ENCODE results near the gene ESRP2.

ESRP2 gene

DNA sequence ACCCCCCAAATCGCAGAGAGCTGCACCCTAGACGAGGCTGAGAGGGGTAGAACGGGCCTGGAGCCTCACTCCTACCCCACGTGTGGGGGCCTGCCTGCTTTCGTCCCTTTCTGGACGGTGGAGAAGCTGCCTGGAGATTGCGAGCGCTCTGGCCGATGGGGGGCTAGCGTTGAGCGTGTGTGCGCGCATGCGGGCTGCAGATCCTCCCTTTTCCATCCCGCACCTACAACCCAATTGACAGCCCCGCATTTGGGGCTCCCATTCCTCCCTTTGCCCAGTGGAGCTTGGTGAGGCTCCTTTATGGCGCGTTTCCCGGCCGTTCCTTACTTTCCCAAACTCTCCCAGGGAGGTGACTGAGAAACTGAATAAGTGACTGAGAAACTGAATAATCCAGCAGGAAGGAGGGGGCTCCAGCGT is 907 bp upstream of the ESRP2 start:
- DNase-seq: no peak

DNA sequence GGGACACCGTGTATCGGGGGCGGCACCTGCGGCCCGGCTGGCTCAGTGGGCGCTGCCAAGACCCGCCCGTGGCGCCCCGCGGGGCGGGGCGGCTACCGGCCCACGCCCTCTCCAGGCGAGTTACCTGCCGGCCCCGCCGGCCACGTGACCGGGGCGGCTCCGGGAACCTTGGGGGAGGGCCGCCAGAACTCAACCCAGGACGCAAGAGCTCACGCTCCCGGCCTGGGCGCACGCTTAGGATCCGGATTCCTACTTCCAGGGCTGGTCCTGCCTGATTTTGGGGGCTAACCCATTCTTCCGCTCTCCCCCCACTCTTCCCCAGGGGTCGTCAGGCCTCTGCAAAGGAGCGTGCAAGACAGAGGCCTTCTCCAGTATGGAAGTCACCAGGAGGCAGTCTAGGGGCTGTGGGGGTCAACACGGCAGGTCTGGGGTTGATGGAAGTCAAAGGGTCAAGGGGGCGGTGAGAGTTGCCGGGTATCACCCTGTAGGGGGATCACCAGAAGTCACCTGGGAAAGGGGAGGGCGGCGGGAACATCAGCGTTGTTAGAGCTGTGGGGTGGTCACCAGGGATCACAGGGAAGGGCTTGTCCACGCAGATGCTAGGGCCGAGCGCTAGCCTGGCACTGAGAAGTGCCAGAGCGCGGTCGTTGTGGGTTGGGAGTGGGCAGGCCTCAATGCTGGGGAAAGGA is 354 bp upstream of the ESRP2 start:
- DNase-seq: peak; percentile 44

DNA sequence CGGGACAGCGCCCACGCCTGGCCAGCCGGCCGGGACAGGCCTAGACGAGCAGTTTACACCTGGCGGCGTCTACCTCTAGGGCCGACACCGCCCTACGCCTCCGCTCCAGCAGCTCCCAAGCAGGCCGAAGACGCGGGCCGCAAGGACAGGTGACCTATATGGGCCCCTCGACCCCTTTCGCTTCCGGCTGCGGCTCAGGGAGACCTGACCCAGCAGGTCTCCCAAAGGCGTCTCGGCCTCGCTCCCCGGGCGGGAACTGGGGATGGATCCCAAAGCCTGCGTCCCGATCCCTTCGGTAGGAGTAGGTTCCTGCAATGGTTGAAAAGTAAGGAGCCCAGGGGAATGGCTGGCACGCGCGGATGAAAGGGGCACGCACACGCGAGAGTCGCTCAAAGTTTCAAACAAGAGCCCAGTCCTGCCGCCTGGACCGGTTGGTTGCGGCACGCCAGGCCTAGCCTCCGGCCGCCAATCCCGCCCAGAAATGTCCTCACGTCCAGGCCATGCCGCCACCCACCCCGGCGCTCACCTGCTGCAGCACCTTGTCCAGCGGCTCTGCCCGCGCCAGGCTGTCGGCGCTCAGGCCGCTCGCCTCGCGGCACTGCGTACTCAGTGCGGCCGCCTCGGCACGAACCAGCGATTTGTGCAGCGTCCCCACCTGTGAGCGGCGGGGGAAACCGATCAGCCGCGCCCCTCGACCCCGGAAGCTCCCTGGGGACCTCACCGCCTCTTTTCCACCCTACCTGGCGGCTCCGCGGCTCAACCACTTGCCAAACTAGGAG is 630 bp downstream of the ESRP2 start:
- DNase-seq: no peak

DNA sequence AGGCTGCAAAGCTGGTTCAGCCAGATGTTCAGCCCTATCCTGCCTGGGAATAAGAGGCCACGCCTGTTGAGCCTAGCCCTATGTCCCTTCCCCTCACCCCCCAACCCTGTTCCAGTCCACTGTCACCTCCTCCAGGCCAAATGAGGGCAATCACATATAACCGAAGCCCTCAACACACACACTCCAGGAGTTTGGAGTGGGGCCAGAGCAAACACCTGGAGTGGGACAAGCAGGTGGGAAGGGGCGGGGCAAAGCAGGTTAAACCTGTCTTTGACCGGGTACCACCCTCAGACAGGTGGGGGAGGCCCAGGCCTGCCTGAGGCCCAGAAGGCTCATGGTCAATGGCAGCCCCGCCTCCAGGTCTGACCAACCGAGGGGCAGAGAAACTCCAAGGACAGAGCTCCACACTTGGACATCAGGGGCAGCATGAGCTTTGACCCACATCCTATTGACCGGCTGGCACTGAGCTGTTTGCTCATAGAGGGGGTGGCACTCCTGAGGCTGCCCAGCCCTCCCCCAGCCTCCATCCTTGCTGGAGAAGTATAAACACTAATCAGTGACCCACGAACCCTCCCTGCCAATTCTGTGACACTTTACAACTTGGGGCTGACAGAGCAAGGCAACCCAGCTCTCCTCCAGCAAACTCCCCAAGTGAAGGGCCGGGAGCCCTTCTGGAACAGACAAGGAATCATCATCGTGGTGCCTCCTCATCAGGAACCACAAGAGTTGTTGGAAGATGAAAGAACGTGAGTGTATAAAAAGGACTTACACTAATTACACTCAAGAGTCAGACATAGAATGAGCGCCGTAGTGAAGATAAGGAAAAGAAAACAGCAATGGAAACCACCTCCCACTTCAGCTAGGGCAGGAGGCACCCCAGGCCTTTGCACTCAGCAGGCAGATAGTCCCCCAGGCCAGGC is 1.5 kb downstream of the ESRP2 start:
- no peak for DNase-seq

DNA sequence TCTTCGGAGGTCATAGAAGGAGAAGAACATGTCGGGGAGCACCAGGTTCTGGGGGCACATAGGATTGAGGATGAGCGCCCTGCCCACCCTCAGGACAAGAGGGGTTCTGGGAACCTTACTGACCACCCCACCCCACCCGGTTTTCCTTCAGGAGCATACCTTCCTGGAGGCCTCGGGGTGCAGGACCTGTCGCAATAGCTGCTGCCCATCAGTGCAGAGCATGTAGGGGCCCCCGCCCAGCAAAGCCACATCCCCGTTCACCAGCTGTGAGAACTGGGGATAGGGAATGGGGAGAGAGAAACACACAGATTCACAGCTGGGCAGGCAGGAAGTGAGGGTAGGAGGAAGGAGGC is 2.1 kb downstream of the ESRP2 start:
- DNase-seq: no peak

DNA sequence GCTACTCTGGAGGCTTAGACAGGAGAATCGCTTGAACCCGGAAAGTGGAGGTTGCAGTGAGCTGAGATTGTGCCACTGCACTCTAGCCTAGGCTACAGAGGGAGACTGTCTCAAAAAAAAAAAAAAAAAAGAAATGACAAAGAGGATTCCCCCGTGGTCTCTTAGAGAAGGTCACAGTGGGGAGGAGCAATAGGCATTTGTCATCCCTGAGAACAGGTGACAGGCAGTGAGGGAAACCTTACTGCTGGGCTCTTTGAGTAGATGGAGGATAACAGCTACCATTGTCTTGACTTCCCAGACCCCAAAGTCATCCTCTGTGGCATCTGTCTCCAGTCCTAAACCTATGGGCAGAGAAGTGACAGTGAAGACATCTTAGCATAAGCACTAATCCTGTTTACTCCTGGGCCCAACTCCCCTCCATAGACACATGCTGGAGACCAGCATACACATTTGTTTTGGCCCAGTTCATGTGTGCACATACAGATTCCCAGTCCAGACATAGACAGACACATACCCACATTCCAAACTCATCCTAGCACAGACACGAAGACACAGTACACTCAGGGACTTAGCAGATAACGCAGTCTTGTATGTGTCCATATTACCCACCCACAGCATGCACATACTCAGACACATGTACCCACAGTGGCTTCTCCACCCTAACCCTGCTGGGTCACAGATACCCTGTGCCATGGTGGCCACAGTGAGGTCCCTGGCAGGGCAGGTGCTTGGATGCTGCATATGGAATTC is 2.7 kb downstream of the ESRP2 start:
- DNase-seq: no peak

DNA sequence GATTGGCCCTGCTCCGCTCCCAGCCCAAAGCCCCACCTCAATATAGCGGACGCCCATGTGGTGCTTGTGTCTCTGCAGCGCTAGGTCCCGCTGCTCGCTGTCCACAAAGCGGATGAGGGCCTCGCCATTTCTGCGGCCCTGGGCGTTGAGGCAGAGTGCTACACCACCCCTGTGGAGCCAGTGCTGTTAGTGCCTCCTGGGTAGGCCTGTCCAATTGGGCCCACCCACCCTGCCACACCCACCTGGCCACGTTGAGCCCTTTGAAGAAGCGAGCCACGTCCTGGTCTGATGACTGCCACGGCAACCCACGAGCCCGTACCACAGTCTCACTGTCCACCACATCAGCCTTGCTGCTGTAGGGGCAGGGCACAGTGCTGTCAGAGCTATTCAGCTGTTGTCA is 3.6 kb downstream of the ESRP2 start:
- no peak for DNase-seq

DNA sequence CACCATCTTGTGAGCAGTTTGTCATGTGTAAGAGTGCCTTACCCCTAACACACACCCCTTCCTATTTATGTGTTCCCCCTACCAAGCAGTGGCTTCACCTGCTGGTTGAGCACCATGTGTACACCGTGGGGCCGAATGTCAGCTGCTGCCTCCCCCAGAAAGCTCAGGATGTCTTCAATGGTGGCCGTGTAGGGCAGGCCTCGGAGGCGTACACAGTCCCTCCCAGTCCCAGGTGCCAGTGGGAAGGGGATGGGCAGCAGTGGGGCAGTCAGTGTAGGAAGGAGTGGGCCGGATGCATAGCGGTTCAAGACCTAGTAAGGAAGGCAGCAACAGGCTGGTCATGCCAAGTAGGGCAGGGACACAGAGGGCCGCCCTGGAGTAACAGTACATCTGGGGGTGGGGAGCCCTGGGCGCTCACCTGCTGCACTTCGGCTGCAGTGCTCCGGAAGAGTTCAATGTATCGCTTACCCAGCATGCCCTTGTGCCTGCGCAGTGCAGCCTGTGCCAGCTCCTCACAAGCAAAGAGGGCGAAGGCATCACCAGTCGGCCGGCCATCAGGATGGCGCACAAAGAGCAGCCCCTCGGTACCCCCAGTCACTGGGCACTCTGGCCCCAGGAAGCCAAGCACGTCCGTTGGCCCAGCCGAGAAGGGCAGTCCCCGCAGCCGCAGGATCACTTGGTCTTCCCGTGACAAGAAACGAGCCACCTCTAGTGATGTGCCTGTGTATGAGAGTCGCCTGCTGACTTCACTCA is 4.4 kb downstream of the ESRP2 start:
- DNase-seq: no peak

DNA sequence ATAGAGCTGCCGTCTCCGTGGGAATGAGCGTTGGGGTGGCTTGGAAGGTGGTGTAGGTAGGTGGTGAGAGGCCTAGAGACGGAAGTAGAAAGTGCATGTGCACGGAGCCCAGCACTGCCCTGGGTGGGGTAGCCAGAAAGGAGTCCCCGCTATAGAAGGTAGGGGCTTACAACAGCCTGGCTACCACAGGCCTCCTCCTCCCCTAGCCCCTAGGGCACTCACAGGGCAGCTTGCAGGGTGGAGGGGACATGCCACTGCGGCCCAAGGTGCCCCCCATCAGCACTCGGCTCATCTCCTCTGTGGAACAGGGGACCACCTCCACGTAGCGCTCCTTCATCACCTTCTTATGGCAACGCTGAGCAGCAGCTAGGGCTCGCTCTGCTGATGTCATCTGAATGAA is 5.0 kb downstream of the ESRP2 start:
- no peak for DNase-seq

DNA sequence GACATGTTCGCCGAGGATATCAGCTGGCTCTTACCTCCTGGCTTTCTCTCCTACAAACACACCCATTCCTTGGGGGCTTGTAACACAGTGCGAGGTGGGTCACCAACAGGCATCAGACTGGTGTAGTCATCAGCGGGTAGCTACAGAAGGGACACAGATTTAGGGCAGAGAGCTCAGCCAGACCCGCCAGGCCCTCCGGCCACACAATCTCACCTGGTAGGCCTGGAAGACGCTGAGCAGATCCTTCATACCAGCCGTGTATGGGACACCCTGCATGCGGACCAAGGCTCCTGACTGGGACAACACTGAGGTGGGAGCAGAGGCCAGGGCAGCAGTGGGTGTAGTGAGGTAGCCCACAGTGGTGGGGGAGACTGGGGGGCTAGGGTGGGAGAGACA is 5.8 kb downstream of the ESRP2 start:
- no peak for DNase-seq

DNA sequence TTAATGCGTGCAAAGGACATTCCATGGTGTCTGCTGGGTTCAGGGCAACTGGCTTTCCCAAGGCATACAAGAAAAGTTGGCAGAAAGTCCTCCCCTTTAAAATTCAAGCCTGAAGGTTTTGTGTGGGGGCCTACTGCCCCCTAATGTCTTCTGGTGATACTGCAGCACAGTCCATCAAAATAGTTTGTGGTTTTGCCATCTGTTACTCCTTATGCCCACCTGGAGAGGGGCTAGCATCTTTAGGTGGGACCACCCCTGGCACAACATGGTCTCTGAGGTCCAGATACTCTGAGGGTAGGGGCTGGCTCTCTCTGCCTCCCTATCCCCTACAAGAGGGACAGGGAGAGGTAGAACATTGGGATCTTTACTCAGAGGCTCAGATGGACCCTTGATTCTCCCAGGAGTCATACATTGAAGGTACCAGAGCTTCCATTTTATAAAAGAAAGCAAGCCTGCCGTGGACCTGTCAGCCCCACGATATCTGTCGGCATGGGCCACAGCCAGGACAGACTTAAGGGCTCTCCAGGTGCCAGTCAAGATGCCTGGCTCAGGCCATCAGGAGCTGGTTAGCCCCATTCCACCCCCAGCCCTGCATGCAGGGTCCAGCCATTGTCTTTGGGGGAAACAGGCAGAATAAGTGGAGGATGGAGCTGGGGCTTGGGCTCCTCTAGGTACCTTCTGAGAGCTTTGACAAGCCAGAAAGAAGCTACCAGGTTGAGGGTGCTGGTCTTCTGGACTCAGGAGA is 6.3 kb downstream of the ESRP2 start:
- peak; percentile 42 for DNase-seq

DNA sequence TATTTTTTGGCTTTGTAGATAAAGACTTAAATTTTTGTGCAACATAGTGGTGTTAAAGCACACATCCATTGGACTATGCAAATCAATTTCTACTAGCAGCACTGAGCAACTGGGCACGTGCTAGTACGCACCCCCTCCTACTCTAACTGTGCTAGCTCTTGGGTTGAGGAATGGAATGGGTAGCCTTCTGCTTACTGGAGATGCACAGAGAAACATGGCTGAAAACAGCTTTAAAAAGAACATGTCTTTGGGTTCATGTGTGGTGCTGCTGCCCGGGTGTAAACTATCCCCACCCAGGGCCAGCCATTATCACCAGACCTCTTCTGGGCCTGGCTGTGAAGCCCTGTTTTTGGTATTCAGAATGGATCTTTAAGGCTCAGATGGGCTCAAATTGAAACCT is 7.3 kb downstream of the ESRP2 start:
- no peak for DNase-seq

DNA sequence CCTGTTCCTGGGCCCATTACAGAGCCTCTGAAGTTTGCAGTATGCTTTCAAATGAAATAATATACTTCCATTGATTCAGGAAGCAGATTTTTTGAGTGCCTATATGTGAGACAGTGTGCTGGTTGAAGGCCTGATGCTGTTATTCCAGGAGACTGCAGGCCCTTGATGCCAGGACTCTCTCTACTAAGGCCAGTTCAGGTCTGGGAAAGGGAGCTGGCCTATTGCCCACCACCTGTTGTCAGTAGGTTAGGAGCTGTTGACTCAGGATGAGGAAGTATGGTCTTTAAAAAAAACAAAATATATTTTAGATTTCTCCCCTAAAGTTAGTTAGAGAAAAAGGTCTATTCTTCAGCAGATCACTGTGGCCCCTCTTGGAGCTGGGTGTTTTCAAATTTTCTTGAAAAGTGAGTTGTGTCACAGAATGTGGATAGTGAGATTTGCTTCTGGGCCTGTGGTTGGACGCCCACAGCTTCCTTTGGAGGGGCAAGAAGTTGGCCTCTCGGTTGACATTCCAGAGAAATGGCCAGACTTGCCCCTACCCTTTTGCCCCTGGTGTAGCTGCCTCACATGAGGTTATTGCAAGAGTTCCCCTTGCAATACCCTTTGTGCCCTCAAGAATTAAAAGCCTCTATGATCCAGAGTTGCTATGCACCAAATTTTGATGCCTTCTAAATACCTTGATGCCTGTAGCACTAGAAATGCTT is 7.9 kb downstream of the ESRP2 start:
- no peak for DNase-seq

DNA sequence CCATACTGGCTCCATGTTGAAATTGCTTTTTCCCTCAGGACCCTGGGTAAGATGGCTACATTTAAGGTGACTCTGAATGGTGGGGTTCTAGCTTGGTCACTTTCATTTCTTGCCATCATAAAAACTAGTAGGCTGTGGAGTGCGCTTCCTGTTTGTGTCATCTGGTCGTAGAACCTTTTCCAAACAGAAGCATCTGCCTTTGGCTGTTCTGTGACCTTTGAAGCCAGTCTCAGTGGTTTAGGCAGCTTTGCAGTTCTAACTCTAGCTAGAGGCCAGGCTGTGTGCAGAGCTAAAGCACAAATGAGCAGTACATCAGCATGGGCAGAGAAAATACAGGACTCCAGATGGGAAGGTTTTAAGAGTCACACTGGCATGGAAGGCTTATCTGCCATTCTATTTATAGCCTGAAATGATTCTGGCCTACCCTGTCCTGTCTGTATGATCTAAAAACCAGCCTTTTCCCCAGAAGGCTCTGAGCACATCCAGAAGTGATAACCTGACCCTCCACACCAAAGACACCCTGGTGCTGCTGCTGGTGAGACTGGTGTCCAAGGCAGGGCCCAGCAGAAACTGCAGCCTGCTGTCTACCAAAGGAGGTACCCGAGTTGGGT is 8.6 kb downstream of the ESRP2 start:
- no peak for DNase-seq

DNA sequence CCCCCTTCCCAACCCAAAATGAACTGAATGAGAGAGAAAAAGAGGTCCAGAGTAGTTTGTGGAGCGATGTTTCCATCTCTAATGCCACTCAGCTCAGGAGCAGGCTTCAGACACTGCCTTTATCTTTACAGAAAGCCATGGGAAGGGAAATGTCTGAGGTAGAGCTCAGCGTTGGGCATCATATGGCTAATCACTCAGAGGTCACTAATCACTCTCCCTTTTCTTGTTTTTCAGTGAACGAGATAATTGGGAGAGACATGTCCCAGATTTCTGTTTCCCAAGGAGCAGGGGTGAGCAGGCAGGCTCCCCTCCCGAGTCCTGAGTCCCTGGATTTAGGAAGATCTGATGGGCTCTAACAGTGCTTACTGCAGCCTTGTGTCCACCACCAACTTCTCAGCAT is 9.8 kb downstream of the ESRP2 start:
- no peak for DNase-seq

DNA sequence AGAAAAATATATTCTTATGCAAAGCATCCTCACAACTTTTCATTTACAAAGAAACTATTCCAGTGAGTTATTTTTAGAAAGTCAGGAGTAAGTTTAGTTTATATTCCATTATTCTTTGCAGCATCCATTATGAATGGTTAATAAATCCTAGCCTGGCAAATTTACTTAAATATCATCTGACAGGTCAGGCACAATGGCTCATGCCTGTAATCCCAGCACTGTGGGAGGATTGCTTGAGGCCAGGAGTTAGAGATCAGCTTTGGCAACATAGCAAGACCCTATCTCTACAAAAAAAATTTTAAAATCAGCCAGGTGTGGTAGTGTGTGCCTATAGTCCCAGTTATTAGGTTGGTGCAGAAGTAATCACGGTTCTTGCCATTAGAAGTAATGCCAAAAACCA is 12.9 kb downstream of the ESRP2 start:
- no peak for DNase-seq

DNA sequence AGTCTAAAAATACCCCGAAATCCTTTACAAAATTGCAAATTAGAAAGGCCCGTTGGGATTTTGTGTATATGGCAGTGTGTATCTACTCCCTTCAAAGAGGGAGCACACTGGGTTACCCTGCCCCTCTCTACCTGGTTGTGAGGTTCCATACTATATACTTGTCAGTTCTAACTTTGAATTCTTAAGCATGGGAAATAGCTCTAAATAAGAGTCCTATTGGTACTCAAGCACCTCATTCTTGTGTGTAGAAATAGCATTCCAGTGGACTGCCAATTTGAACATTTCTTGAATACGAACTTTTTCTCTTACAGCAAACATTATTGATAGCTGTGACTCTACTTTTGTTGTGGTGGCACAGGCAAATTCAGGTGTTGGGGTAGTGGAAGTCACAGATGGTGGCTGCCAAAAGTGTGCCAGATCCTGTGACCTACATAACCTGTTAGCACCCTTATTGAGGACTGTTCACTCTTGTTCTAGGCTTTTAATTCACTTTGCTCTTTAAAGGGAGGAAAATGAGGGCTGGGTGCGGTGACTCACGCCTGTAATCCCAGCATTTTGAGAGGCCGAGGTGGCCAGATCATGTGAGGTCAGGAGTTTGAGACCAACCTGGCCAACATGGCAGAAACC is 16.1 kb downstream of the ESRP2 start:
- DNase-seq: no peak

DNA sequence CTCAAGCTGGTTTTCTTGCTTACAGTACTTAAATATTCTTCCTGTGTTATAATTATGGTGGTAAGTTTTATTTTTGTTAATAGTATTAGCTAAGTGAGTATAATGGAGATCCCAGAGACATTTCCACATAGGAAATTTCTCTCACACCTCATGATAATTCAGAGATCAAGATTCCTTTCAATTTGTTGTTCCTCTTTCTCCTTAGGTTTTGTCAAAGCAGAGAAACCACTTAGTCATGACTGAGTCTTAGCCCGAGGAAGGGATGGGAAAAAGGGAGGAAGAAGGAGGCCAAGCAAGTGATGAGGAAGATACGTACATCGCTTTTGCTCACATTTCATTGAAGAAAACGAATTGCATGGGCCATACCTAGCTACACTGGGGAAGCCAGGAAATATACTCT is 18.4 kb downstream of the ESRP2 start:
- no peak for DNase-seq

DNA sequence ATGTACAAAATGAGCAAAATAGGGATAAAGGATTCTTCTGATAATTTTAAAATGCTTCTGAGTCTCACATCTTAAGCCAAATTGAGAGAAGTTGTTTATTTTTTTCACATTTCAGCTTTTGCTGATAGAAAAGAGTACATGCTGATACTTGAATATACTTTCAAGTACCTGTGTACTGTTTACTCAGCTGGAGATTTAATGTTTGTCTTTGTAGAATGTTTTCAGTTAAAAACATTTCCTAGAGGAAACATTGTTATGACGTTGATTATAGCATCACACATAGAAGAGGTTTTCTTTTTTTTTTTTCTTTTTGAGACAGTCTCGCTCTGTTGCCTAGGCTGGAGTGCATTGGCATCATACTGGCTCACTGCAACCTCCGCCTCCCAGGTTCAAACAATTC is 19.7 kb downstream of the ESRP2 start:
- DNase-seq: no peak

DNA sequence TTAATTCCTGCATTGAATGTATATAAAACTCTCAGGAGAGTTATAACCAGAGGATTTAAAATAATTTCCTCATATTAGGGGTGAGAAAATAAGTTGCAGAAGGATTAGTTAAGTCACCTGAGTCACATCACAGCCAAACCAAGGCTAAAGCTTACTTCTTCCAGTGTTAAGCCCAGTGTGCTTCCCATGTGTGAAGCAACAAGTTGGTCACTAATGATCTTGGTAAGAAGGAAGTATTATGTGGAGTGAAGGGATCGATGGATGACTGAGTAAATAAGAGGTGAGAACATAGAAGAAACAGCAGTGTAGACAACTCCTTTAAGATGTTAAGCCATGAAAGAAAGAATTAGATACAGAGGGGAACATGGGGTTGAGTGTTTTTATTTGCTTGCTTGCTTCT is 20.6 kb downstream of the ESRP2 start:
- DNase-seq: no peak
